Amygdala (tissue), 56 donors: Measurements from ENCODE around the gene SLCO2A1.

Experiments
- DNase-seq, 56 donors: peaks; one replicate each; lab custom pipeline; 2025; lab: John Stamatoyannopoulos, UW

SLCO2A1 gene

GRCh38 chr3:133917144-133917543, 112.6 kb downstream of the SLCO2A1 start:
- DNase-seq: no peak

- DNase-seq: no peak
These were observed 113.8 kb downstream of the SLCO2A1 start for GRCh38 chr3:133915685-133916658.

GRCh38 chr3:133914839-133915600, 114.7 kb downstream of the SLCO2A1 start:
- DNase-seq: no peak

GRCh38 chr3:133910422-133910821, 119.3 kb downstream of the SLCO2A1 start:
- DNase-seq: no peak

- DNase-seq: no peak
These were observed 124.3 kb downstream of the SLCO2A1 start for GRCh38 chr3:133905376-133905775.

- no peak for DNase-seq
These were observed 127.9 kb downstream of the SLCO2A1 start for GRCh38 chr3:133901847-133902246.

GRCh38 chr3:133901083-133901482, 128.6 kb downstream of the SLCO2A1 start:
- DNase-seq: no peak

GRCh38 chr3:133899311-133899710, 130.4 kb downstream of the SLCO2A1 start:
- no peak for DNase-seq

GRCh38 chr3:133897547-133897946, 132.2 kb downstream of the SLCO2A1 start:
- DNase-seq: no peak

- DNase-seq: peak in 2 of 56 donors; percentile 33 to 70
These were observed 133.5 kb downstream of the SLCO2A1 start for GRCh38 chr3:133896002-133896761.

- DNase-seq: peak in 36 of 56 donors; percentile 26 to 82 (median 62)
These were observed 134.3 kb downstream of the SLCO2A1 start, which contains the start of gene RAB6B for GRCh38 chr3:133895208-133896001. TSS of gene RAB6B (minus strand) at chr3:133895882. CDS start at chr3:133895466, 416 bp downstream.

- DNase-seq: peak in 4 of 56 donors; percentile 27 to 66 (median 40)
These were observed 135.1 kb downstream of the SLCO2A1 start for GRCh38 chr3:133894353-133895207.

GRCh38 chr3:133893683-133894352, 135.9 kb downstream of the SLCO2A1 start:
- no peak for DNase-seq

- no peak for DNase-seq
These were observed 137.0 kb downstream of the SLCO2A1 start for GRCh38 chr3:133892541-133893231.

GRCh38 chr3:133891662-133892378, 137.9 kb downstream of the SLCO2A1 start:
- DNase-seq: no peak

GRCh38 chr3:133890972-133891644, 138.6 kb downstream of the SLCO2A1 start:
- no peak for DNase-seq
